Glutamatergic neuron (in vitro differentiated cells): ENCODE data around the gene RAD51B. TPM values are rescaled to one million over a fixed set of nuclear protein-coding genes. Genes with fewer than 3 reads are reported as not detected.

Experiments
- DNase-seq: peaks from one replicate; pipeline ENCODE4 v3.0.0; 2022
- H3K27ac Mint-ChIP-seq: one replicate; pipeline ENCODE4 v1.8.0; 2020; ENCODE audit warnings: mild to moderate bottlenecking, mixed read lengths, inconsistent platforms; ENCODE audit not compliant: unreplicated experiment
- H3K27me3 Mint-ChIP-seq: one replicate; pipeline ENCODE4 v1.8.0; 2020; ENCODE audit warnings: mild to moderate bottlenecking, moderate library complexity, mixed read lengths, inconsistent platforms; ENCODE audit not compliant: unreplicated experiment
- H3K36me3 Mint-ChIP-seq: one replicate; pipeline ENCODE4 v1.8.0; 2020; ENCODE audit warnings: mild to moderate bottlenecking, mixed read lengths, inconsistent platforms; ENCODE audit not compliant: unreplicated experiment
- H3K4me1 Mint-ChIP-seq: one replicate; pipeline ENCODE4 v1.8.0; 2020; ENCODE audit warnings: mild to moderate bottlenecking, low read depth, mixed read lengths, inconsistent platforms; ENCODE audit not compliant: unreplicated experiment
- H3K4me3 Mint-ChIP-seq: one replicate; pipeline ENCODE4 v1.8.0; 2020; ENCODE audit warnings: mild to moderate bottlenecking, mixed read lengths, inconsistent platforms; ENCODE audit not compliant: unreplicated experiment
- H3K9me3 Mint-ChIP-seq: one replicate; pipeline ENCODE4 v1.8.0; 2020; ENCODE audit warnings: mild to moderate bottlenecking, moderate library complexity, mixed read lengths, inconsistent platforms; ENCODE audit not compliant: unreplicated experiment
- CTCF ChIP-seq: fragments of 200-600 bp; sonication (generic); IDR thresholded peaks from one replicate; pipeline ENCODE4 v1.5.0; 2021; ENCODE audit not compliant: partially characterized antibody, unreplicated experiment
- total RNA-seq: library from RNA; stranded (reverse); fragmentation: NEBNext Ultra II Directional; extraction: Animal tissue kit (Norgen Biotek cat#: 25700); gene quantifications from one replicate; pipeline ENCODE4 v1.2.1, GENCODE V29; 2021; ENCODE audit not compliant: unreplicated experiment

The RAD51B gene
- total RNA-seq, 1 donor from 2014 or later = 9.7 TPM

GRCh38 chr14:68444449-68445168 is 625.0 kb downstream of the RAD51B start:
- Mint-ChIP-seq H3K4me1 (peaks cover 5% of the 10 kb centered on the region), H3K9me3 (no peaks in the 10 kb centered on the region), H3K27ac (no peak overlapping the region), H3K27me3 (no peaks in the 10 kb centered on the region), H3K36me3 (no peaks in the 10 kb centered on the region), H3K4me3 (no peak overlapping the region)
- no peak for TF ChIP-seq CTCF
- no peak for DNase-seq

- Mint-ChIP-seq H3K27me3 (no peaks in the 10 kb centered on the region), H3K36me3 (no peaks in the 10 kb centered on the region), H3K27ac (no peak overlapping the region), H3K4me1 (peaks cover 7% of the 10 kb centered on the region), H3K4me3 (no peak overlapping the region), H3K9me3 (no peaks in the 10 kb centered on the region)
- TF ChIP-seq CTCF = no peak
- DNase-seq = no peak
Observed at GRCh38 chr14:68446243-68447040, 626.9 kb downstream of the RAD51B start.

GRCh38 chr14:68447581-68448251 is 628.1 kb downstream of the RAD51B start:
- no peak for TF ChIP-seq CTCF
- Mint-ChIP-seq H3K4me3 (no peak overlapping the region), H3K27me3 (no peaks in the 10 kb centered on the region), H3K27ac (no peak overlapping the region), H3K4me1 (peaks cover 11% of the 10 kb centered on the region), H3K9me3 (no peaks in the 10 kb centered on the region), H3K36me3 (no peaks in the 10 kb centered on the region)
- DNase-seq = no peak

GRCh38 chr14:68448252-68448902 is 628.8 kb downstream of the RAD51B start:
- no peak for TF ChIP-seq CTCF
- no peaks in the 10 kb centered on the region for H3K36me3 Mint-ChIP-seq
- no peak for DNase-seq
- H3K4me3 Mint-ChIP-seq = no peak overlapping the region
- H3K27ac Mint-ChIP-seq = no peak overlapping the region
- H3K27me3 Mint-ChIP-seq = no peaks in the 10 kb centered on the region
- peaks cover 11% of the 10 kb centered on the region for H3K4me1 Mint-ChIP-seq
- no peaks in the 10 kb centered on the region for H3K9me3 Mint-ChIP-seq
